Transverse colon (tissue), 4 donors: ENCODE results near the gene ABHD12. TPM values are rescaled to one million over a fixed set of nuclear protein-coding genes. Genes with fewer than 3 reads are reported as not detected.
A peak's percentile ranks its signal among the peaks of the same experiment; 100 is the strongest.
"Not testable (repeated sequence)": the region's sequence is repeated elsewhere in the genome, so short reads cannot be mapped to it uniquely, and the experiment has no call there.

ENCODE experiments used
- DNase-seq: peaks from one replicate; pipeline ENCODE4 v3.0.0-alpha.2; 2019
- H3K27ac ChIP-seq, 4 donors: fragments of 200-600 bp; sonication (generic); 2 replicates each; pipeline ENCODE4 v1.5.1; 2016 to 2018; ENCODE audit warnings: inconsistent platforms in 4 of 4
- H3K27me3 ChIP-seq: fragments of 200-600 bp; sonication (generic); 2 replicates; pipeline ENCODE4 v1.5.1; 2017; ENCODE audit warnings: inconsistent platforms
- H3K36me3 ChIP-seq, 4 donors: fragments of 200-600 bp; sonication (generic); 2 replicates each; pipeline ENCODE4 v1.5.1; 2017 to 2019; ENCODE audit warnings: inconsistent platforms in 4 of 4
- H3K4me1 ChIP-seq, 4 donors: fragments of 200-600 bp; sonication (generic); 2 replicates each; pipeline ENCODE4 v1.5.1; 2017 to 2020; ENCODE audit warnings: inconsistent platforms in 4 of 4
- H3K4me3 ChIP-seq, 4 donors: fragments of 200-600 bp; sonication (generic); 1 replicate in 1 of 4; 2 replicates in 3 of 4; pipeline versions ENCODE4 v1.5.1 to v1.6.1; 2017 to 2019; ENCODE audit warnings: inconsistent platforms in 4 of 4
- H3K9me3 ChIP-seq, 2 donors: fragments of 200-600 bp; sonication (generic); 2 replicates each; pipeline ENCODE4 v1.5.1; 2017 to 2019; ENCODE audit warnings: inconsistent platforms in 2 of 2
- CTCF ChIP-seq, 5 experiments: fragments of 200-600 bp in 3 of 5; fragments of 450-650 bp in 2 of 5; sonication (generic) in 3 of 5; IDR thresholded peaks; 1 replicate in 2 of 5; 2 replicates in 3 of 5; pipeline ENCODE4 v1.5.1; 2016 to 2017; ENCODE audit warnings: antibody characterized with exemption in 5 of 5, inconsistent platforms in 3 of 5, mild to moderate bottlenecking in 2 of 5, moderate library complexity in 1 of 5
- EP300 ChIP-seq: sonication (generic); formaldehyde crosslinking; IDR thresholded peaks from one replicate; pipeline ENCODE4 v1.6.1; 2017; ENCODE audit warnings: antibody characterized with exemption, low read depth
- POLR2A ChIP-seq: fragments of 450-650 bp; IDR thresholded peaks from one replicate; pipeline ENCODE4 v1.6.1; 2016; ENCODE audit warnings: antibody characterized with exemption, mild to moderate bottlenecking, moderate library complexity
- POLR2AphosphoS5 ChIP-seq, 3 donors: sonication (generic); formaldehyde crosslinking; IDR thresholded peaks; one replicate each; pipeline ENCODE4 v1.6.1; 2016; ENCODE audit warnings: antibody characterized with exemption in 3 of 3
- WGBS, 2 donors: methylation state at CpG; one replicate each; pipeline ENCODE4 v1.1.5; 2018; ENCODE audit warnings: low coverage in 1 of 2; 5-methylcytosine and 5-hydroxymethylcytosine counted together
- in situ Hi-C, 4 donors: fragments of 200-750 bp; cut with MboI; loops; one replicate each; pipeline versions ENCODE4 v1.15.0 to v1.15.1; 2017; ENCODE audit warnings: low sequenced_read_pairs in 3 of 4, low pct_ligation_motif_present in 1 of 4, low pct_unique_long_range_greater_than_20kb in 1 of 4
- intact Hi-C: fragments of 100-400 bp; cut with DNase I; formaldehyde crosslinking; loops from one replicate; pipeline ENCODE4 v1.15.1; 2023; ENCODE audit warnings: low total_unique reads
- total RNA-seq, 4 donors: library from RNA; depleted of rRNA; stranded (reverse); fragments of >200 nt; gene quantifications; one replicate each; pipeline ENCODE4 v1.1.0, GENCODE V29; 2016

ABHD12 gene
- total RNA-seq, 4 donors from 2014 or later: 67.3 to 103 (median 73.4) TPM

- TF ChIP-seq EP300 (no peak), POLR2A (no peak), CTCF (IDR thresholded peaks at IDR 0.05) (no peak), POLR2AphosphoS5 (IDR thresholded peaks at IDR 0.05) (no peak)
- peaks cover 0 to 59% (median 28%) of the 10 kb centered on the region in 4 donors for H3K36me3 ChIP-seq
- no peaks in the 10 kb centered on the region for H3K27me3 ChIP-seq
- H3K4me1 ChIP-seq: peaks cover 0 to 3% (median 0%) of the 10 kb centered on the region in 4 donors
- peak; percentile 5 for DNase-seq
- intact Hi-C loops (no loop called here), in situ Hi-C loops (no loop called here)
- WGBS, 2 donors: 96 to 100% methylated on average over 1 to 11 of the region's 13 CpGs
- H3K4me3 ChIP-seq: no peak overlapping the region
- peak overlapping the region in 3 of 4 donors; percentile 1 to 72 (median 11) for H3K27ac ChIP-seq
- no peaks in the 10 kb centered on the region for H3K9me3 ChIP-seq
Measured at GRCh38 chr20:25271486-25272222, 119.0 kb downstream of the ABHD12 start.

GRCh38 chr20:25270829-25271251 is 119.8 kb downstream of the ABHD12 start:
- 65 to 70% methylated on average over 7 to 12 of the region's 12 CpGs for WGBS, 2 donors
- no peaks in the 10 kb centered on the region for H3K27me3 ChIP-seq
- peaks cover 0 to 57% (median 26%) of the 10 kb centered on the region in 4 donors for H3K36me3 ChIP-seq
- intact Hi-C loops (no loop called here), in situ Hi-C loops (no loop called here)
- H3K27ac ChIP-seq: peak overlapping the region in 1 of 4 donors; percentile 72
- peak; percentile 4 for DNase-seq
- peaks cover 0 to 3% (median 0%) of the 10 kb centered on the region in 4 donors for H3K4me1 ChIP-seq
- TF ChIP-seq POLR2AphosphoS5 (IDR thresholded peaks at IDR 0.05) (no peak), EP300 (no peak), POLR2A (no peak), CTCF (IDR thresholded peaks at IDR 0.05) (no peak)
- no peak overlapping the region for H3K4me3 ChIP-seq
- H3K9me3 ChIP-seq: no peaks in the 10 kb centered on the region

GRCh38 chr20:25269833-25270170 is 120.8 kb downstream of the ABHD12 start:
- 95 to 98% methylated on average over 3 to 6 of the region's 6 CpGs for WGBS, 2 donors
- Histone ChIP-seq H3K27ac (no peak overlapping the region), H3K4me3 (no peak overlapping the region), H3K4me1 (peaks cover 0 to 3% (median 0%) of the 10 kb centered on the region in 4 donors), H3K9me3 (no peaks in the 10 kb centered on the region), H3K27me3 (no peaks in the 10 kb centered on the region), H3K36me3 (peaks cover 0 to 49% (median 25%) of the 10 kb centered on the region in 4 donors)
- intact Hi-C loops (loop anchor here (10.0 kb wide), 1 partner anchor 215 kb away; the partner anchor contains the start of gene ACSS1), in situ Hi-C loops (no loop called here)
- peak; percentile 3 for DNase-seq
- TF ChIP-seq EP300 (no peak), CTCF (IDR thresholded peaks at IDR 0.05) (no peak), POLR2A (no peak), POLR2AphosphoS5 (IDR thresholded peaks at IDR 0.05) (no peak)

GRCh38 chr20:25269057-25269832 is 121.4 kb downstream of the ABHD12 start:
- in situ Hi-C loops: no loop called here
- DNase-seq: no peak
- H3K4me3 ChIP-seq: no peak overlapping the region

GRCh38 chr20:25260770-25261437 is 129.7 kb downstream of the ABHD12 start:
- H3K27me3 ChIP-seq, H3K9me3 ChIP-seq, in situ Hi-C loops, H3K36me3 ChIP-seq, H3K4me3 ChIP-seq: not testable (repeated sequence)
- WGBS, 2 donors: 86% methylated on average over 14 of the region's 16 CpGs; no CpG with 5 or more reads in 1 of the 2 donors
- Histone ChIP-seq H3K4me1 (peaks cover 10 to 35% (median 22%) of the 10 kb centered on the region in 4 donors), H3K27ac (peak overlapping the region in 3 of 4 donors; percentile 27 to 51 (median 50))
- intact Hi-C loops: loop anchor here (10.0 kb wide), 1 partner anchor 206 kb away; the partner anchor contains the start of gene ACSS1
- peak; percentile 8 for DNase-seq

More at GRCh38 chr20:25269057-25269832, 121.4 kb downstream of the ABHD12 start:
- Histone ChIP-seq H3K27ac (no peak overlapping the region), H3K4me1 (peaks cover 0 to 3% (median 0%) of the 10 kb centered on the region in 4 donors), H3K36me3 (peaks cover 0 to 44% (median 22%) of the 10 kb centered on the region in 4 donors), H3K27me3 (no peaks in the 10 kb centered on the region), H3K9me3 (no peaks in the 10 kb centered on the region)
- no peak for TF ChIP-seq EP300
- TF ChIP-seq POLR2A: no peak
- TF ChIP-seq POLR2AphosphoS5 (IDR thresholded peaks at IDR 0.05): no peak
- no peak for TF ChIP-seq CTCF (IDR thresholded peaks at IDR 0.05)
- WGBS, 2 donors: 93 to 94% methylated on average over 3 to 11 of the region's 11 CpGs
- intact Hi-C loops: loop anchor here (10.0 kb wide), 1 partner anchor 214 kb away; the partner anchor contains the start of gene ACSS1
